ENCODE measurements around the gene ZAP70. TPM values are rescaled to one million over a fixed set of nuclear protein-coding genes. Genes with fewer than 3 reads are reported as not detected.

Gene ZAP70
- total and polyA plus RNA-seq, 2 donors (not counting 1 experiment from before 2014, with no cell fraction given): 3.4 to 20.5 TPM

GRCh38 chr2:97747285-97747684, 33.9 kb downstream of the ZAP70 start:
- no peaks in the 10 kb centered on the region for H3K27me3 Mint-ChIP-seq
- Histone ChIP-seq H2AFZ (ENCODE audit: insufficient read depth, low read depth, low read length, poor library complexity, severe bottlenecking) (no peak overlapping the region), H3K27me3 (replicated peaks in 1 of 4; ENCODE audit: control extremely low read depth in 1 of 4, control insufficient read depth in 3 of 4, insufficient read depth in 4 of 4, low read length in 3 of 4) (no peaks in the 10 kb centered on the region), H4K20me1 (ENCODE audit: control insufficient read depth, insufficient read depth, low read length, poor library complexity, severe bottlenecking) (no peaks in the 10 kb centered on the region), H3K9me3 (ENCODE audit: control extremely low read depth in 1 of 3, control insufficient read depth in 2 of 3, insufficient read depth in 1 of 3, low read length in 2 of 3) (peaks cover 0 to 15% (median 0%) of the 10 kb centered on the region in 3 donors), H3K4me3 (ENCODE audit: control extremely low read depth in 1 of 5, extremely low read depth in 1 of 5, insufficient read depth in 1 of 5, low read depth in 2 of 5, low read length in 4 of 5) (no peak overlapping the region), H3K36me3 (replicated peaks in 1 of 2; ENCODE audit: control extremely low read depth in 1 of 2, control insufficient read depth in 1 of 2, extremely low read depth in 1 of 2, insufficient read depth in 2 of 2, low read length in 1 of 2) (peaks cover 0 to 18% of the 10 kb centered on the region in 2 experiments), H3K27ac (ENCODE audit: low read length in 2 of 2) (no peak overlapping the region), H3K79me2 (ENCODE audit: control insufficient read depth, insufficient read depth, low read length) (no peaks in the 10 kb centered on the region), H3K9ac (ENCODE audit: low read length) (no peak overlapping the region), H3K4me1 (ENCODE audit: control insufficient read depth in 2 of 2, insufficient read depth in 2 of 2, low read length in 2 of 2) (peaks cover 25 to 36% of the 10 kb centered on the region in 2 donors), H3K4me2 (replicated peaks; ENCODE audit: low read depth, low read length, poor library complexity, severe bottlenecking) (no peak overlapping the region)
- WGBS (ENCODE audit: insufficient coverage): 65% methylated on average over 3 of the region's 3 CpGs
- no peaks in the 10 kb centered on the region for H3K9me3 Mint-ChIP-seq (ENCODE audit: insufficient read depth)
- H3K4me1 Mint-ChIP-seq: peaks cover 43% of the 10 kb centered on the region
- no peak for ATAC-seq (ENCODE audit: low read depth)
- no peak for TF ChIP-seq EZH2 (IDR thresholded peaks at IDR 0.05; ENCODE audit: borderline replicate concordance, insufficient read depth, low read depth, low read length, poor library complexity, severe bottlenecking)
- TF ChIP-seq, protein P1, sequence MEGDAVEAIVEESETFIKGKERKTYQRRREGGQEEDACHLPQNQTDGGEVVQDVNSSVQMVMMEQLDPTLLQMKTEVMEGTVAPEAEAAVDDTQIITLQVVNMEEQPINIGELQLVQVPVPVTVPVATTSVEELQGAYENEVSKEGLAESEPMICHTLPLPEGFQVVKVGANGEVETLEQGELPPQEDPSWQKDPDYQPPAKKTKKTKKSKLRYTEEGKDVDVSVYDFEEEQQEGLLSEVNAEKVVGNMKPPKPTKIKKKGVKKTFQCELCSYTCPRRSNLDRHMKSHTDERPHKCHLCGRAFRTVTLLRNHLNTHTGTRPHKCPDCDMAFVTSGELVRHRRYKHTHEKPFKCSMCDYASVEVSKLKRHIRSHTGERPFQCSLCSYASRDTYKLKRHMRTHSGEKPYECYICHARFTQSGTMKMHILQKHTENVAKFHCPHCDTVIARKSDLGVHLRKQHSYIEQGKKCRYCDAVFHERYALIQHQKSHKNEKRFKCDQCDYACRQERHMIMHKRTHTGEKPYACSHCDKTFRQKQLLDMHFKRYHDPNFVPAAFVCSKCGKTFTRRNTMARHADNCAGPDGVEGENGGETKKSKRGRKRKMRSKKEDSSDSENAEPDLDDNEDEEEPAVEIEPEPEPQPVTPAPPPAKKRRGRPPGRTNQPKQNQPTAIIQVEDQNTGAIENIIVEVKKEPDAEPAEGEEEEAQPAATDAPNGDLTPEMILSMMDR (IDR thresholded peaks at IDR 0.05): no peak
- no peak overlapping the region for H3K4me3 Mint-ChIP-seq
- POLR2A ChIA-PET: no interaction called here
- no peak for DNase-seq
- peak overlapping the region; percentile 6 for H3K27ac Mint-ChIP-seq
- CTCF ChIA-PET: interaction anchor here (1.0 kb wide), 1 partner anchor 47 kb away, joined by 4 read pairs; no protein-coding TSS in a partner anchor
- intact Hi-C loops (cut with micrococcal nuclease): no loop called here

DNA sequence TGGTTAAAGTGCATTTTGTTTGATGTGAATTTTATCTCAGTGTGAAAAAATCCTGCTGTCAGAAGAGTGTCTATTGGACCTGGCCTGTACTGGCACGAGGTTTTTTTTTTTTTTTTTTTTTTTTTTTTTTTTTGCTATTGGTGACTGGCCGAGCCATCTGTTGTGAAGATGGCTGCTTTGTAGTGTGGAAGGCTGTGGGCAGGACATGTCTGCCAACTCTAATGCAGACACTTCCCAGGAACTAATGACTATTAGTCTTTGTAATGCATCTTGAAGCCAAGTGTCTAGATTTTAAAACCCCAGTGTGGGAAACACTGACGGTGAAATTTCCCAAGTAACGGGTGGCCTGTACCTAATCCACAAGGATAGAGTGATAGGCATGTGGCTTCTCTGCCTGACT, 34.3 kb downstream of the ZAP70 start:
- DNase-seq (no peak), ATAC-seq (ENCODE audit: low read depth) (no peak)
- no peak overlapping the region for H3K4me3 ChIP-seq (ENCODE audit: control extremely low read depth in 1 of 5, extremely low read depth in 1 of 5, insufficient read depth in 1 of 5, low read depth in 2 of 5, low read length in 4 of 5)
- ChIA-PET POLR2A (interaction anchor here (1.0 kb wide), 1 partner anchor 157 kb away, joined by 3 read pairs; no protein-coding TSS in a partner anchor), CTCF (interaction anchor here (0.7 to 1.5 kb wide), 3 partner anchors 10 to 48 kb away, joined by 3 to 11 read pairs (median 4); no protein-coding TSS in a partner anchor)
- H3K27ac ChIP-seq (ENCODE audit: low read length in 2 of 2): peak overlapping the region in 1 of 2 donors; percentile 51
- peaks cover 0 to 22% of the 10 kb centered on the region in 2 experiments for H3K36me3 ChIP-seq (replicated peaks in 1 of 2; ENCODE audit: control extremely low read depth in 1 of 2, control insufficient read depth in 1 of 2, extremely low read depth in 1 of 2, insufficient read depth in 2 of 2, low read length in 1 of 2)
- H3K9ac ChIP-seq (ENCODE audit: low read length): no peak overlapping the region
- H3K79me2 ChIP-seq (ENCODE audit: control insufficient read depth, insufficient read depth, low read length): no peaks in the 10 kb centered on the region
- Mint-ChIP-seq H3K4me3 (no peak overlapping the region), H3K9me3 (ENCODE audit: insufficient read depth) (no peaks in the 10 kb centered on the region), H3K27me3 (no peaks in the 10 kb centered on the region), H3K27ac (no peak overlapping the region), H3K4me1 (peaks cover 39% of the 10 kb centered on the region)
- 95% methylated on average over 3 of the region's 4 CpGs for WGBS (ENCODE audit: insufficient coverage)
- H3K4me2 ChIP-seq (replicated peaks; ENCODE audit: low read depth, low read length, poor library complexity, severe bottlenecking): peak overlapping the region; percentile 59
- H3K27me3 ChIP-seq (replicated peaks in 1 of 4; ENCODE audit: control extremely low read depth in 1 of 4, control insufficient read depth in 3 of 4, insufficient read depth in 4 of 4, low read length in 3 of 4): no peaks in the 10 kb centered on the region
- TF ChIP-seq, protein P1 (IDR thresholded peaks at IDR 0.05): no peak
- no peak for TF ChIP-seq EZH2 (IDR thresholded peaks at IDR 0.05; ENCODE audit: borderline replicate concordance, insufficient read depth, low read depth, low read length, poor library complexity, severe bottlenecking)
- peaks cover 0 to 15% (median 0%) of the 10 kb centered on the region in 3 donors for H3K9me3 ChIP-seq (ENCODE audit: control extremely low read depth in 1 of 3, control insufficient read depth in 2 of 3, insufficient read depth in 1 of 3, low read length in 2 of 3)
- no peak overlapping the region for H2AFZ ChIP-seq (ENCODE audit: insufficient read depth, low read depth, low read length, poor library complexity, severe bottlenecking)
- intact Hi-C loops (cut with micrococcal nuclease): loop anchor here (1.0 kb wide), 2 partner anchors 37 to 47 kb away; no protein-coding TSS in a partner anchor
- peaks cover 21 to 32% of the 10 kb centered on the region in 2 donors for H3K4me1 ChIP-seq (ENCODE audit: control insufficient read depth in 2 of 2, insufficient read depth in 2 of 2, low read length in 2 of 2)
- H4K20me1 ChIP-seq (ENCODE audit: control insufficient read depth, insufficient read depth, low read length, poor library complexity, severe bottlenecking): no peaks in the 10 kb centered on the region
